HEK293T (cell line): ENCODE measurements around the gene RNF113B.

Experiments
- CTCF ChIA-PET: fragments of 350-600 bp; formaldehyde crosslinking; extraction: SDS; loops from one replicate; lab custom pipeline; 2021; ENCODE audit warnings: antibody characterized with exemption, inconsistent platforms; lab: Yijun Ruan, JAX
- POLR2A ChIA-PET: fragments of 350-600 bp; formaldehyde crosslinking; extraction: SDS; loops from one replicate; lab custom pipeline; 2020; ENCODE audit warnings: antibody characterized with exemption, inconsistent platforms; lab: Yijun Ruan, JAX
- DNase-seq: peaks from one replicate; pipeline ENCODE4 v3.0.0; 2012; ENCODE audit warnings: mixed read lengths; ENCODE audit errors: extremely low spot score
- ARNT ChIP-seq: fragments of 450-650 bp; IDR thresholded peaks from 2 replicates; pipeline ENCODE4 v1.6.1; 2017; ENCODE audit warnings: mild to moderate bottlenecking
- BHLHE40 ChIP-seq: fragments of 450-650 bp; IDR thresholded peaks from 2 replicates; pipeline ENCODE4 v1.6.1; 2016; ENCODE audit warnings: mild to moderate bottlenecking, moderate library complexity, borderline replicate concordance
- CTBP1 ChIP-seq: fragments of 450-650 bp; IDR thresholded peaks from 2 replicates; pipeline ENCODE4 v1.6.1; 2016; ENCODE audit warnings: borderline replicate concordance
- ELF4 ChIP-seq: fragments of 450-650 bp; IDR thresholded peaks from 2 replicates; pipeline ENCODE4 v1.6.1; 2017; ENCODE audit warnings: antibody characterized with exemption
- FOXA1 ChIP-seq: fragments of 450-650 bp; IDR thresholded peaks from 2 replicates; pipeline ENCODE4 v1.6.1; 2016; ENCODE audit warnings: mild to moderate bottlenecking
- FOXK2 ChIP-seq: fragments of 450-650 bp; IDR thresholded peaks from 2 replicates; pipeline ENCODE4 v1.6.1; 2016; ENCODE audit warnings: mild to moderate bottlenecking
- FOXM1 ChIP-seq: fragments of 450-650 bp; IDR thresholded peaks from 2 replicates; pipeline ENCODE4 v1.6.1; 2017; ENCODE audit warnings: mild to moderate bottlenecking, borderline replicate concordance
- HDGF ChIP-seq: fragments of 450-650 bp; IDR thresholded peaks from 2 replicates; pipeline ENCODE4 v1.6.1; 2017; ENCODE audit warnings: antibody characterized with exemption, borderline replicate concordance
- L3MBTL2 ChIP-seq: fragments of 450-650 bp; conservative IDR thresholded peaks from 2 replicates; pipeline ENCODE4 v1.6.1; 2016; ENCODE audit warnings: mild to moderate bottlenecking
- LEF1 ChIP-seq: fragments of 450-650 bp; IDR thresholded peaks from 2 replicates; pipeline ENCODE4 v1.6.1; 2017; ENCODE audit warnings: mild to moderate bottlenecking, borderline replicate concordance
- NFRKB ChIP-seq: fragments of 450-650 bp; IDR thresholded peaks from 2 replicates; pipeline ENCODE4 v1.6.1; 2016; ENCODE audit warnings: mild to moderate bottlenecking, moderate library complexity
- PKNOX1 ChIP-seq: fragments of 450-650 bp; IDR thresholded peaks from 2 replicates; pipeline ENCODE4 v1.6.1; 2016
- SP1 ChIP-seq: fragments of 450-650 bp; IDR thresholded peaks from 2 replicates; pipeline ENCODE4 v1.6.1; 2017
- SUZ12 ChIP-seq: fragments of 450-650 bp; IDR thresholded peaks from 2 replicates; pipeline ENCODE4 v1.6.1; 2016; ENCODE audit warnings: mild to moderate bottlenecking
- TARDBP ChIP-seq: fragments of 450-650 bp; IDR thresholded peaks from 2 replicates; pipeline ENCODE4 v1.6.1; 2016
- ZNF384 ChIP-seq: fragments of 450-650 bp; IDR thresholded peaks from 2 replicates; pipeline ENCODE4 v1.6.1; 2016

The RNF113B gene

GRCh38 chr13:98176777-98177608, at the start of gene RNF113B:
RNF113B (minus strand) TSS chr13:98177269; CDS start chr13:98177236, 33 bp downstream.
- TF ChIP-seq ELF4, result no peak
- TF ChIP-seq TARDBP, result no peak
- ChIA-PET CTCF (no interaction called here), POLR2A (no interaction called here)
- no peak for DNase-seq

- TF ChIP-seq BHLHE40, result no peak
- no peak for TF ChIP-seq ARNT
- TF ChIP-seq TARDBP, result no peak
- TF ChIP-seq ZNF384, result no peak
- TF ChIP-seq FOXK2, result no peak
- TF ChIP-seq SUZ12, result no peak
- TF ChIP-seq FOXA1, result no peak
- TF ChIP-seq SP1, result no peak
- TF ChIP-seq PKNOX1, result no peak
- no peak for TF ChIP-seq ELF4
- no peak for TF ChIP-seq L3MBTL2
- no peak for TF ChIP-seq HDGF
- TF ChIP-seq NFRKB, result no peak
- TF ChIP-seq CTBP1, result no peak
- no peak for TF ChIP-seq FOXM1
- no peak for TF ChIP-seq LEF1
- no peak for DNase-seq
- CTCF ChIA-PET, result no interaction called here
- POLR2A ChIA-PET, result no interaction called here
Measured at GRCh38 chr13:98226496-98226895, 49.4 kb upstream of the RNF113B start.

GRCh38 chr13:98225036-98225940, 48.2 kb upstream of the RNF113B start:
- POLR2A ChIA-PET, result no interaction called here
- CTCF ChIA-PET, result interaction anchor here (0.7 to 1.1 kb wide), 2 partner anchors 11 to 34 kb away, joined by 3 read pairs; no protein-coding TSS in a partner anchor
- DNase-seq, result no peak
- no peak for TF ChIP-seq ARNT
- TF ChIP-seq FOXA1, result no peak
- no peak for TF ChIP-seq ZNF384
- no peak for TF ChIP-seq ELF4
- TF ChIP-seq HDGF, result no peak
- no peak for TF ChIP-seq BHLHE40
- no peak for TF ChIP-seq PKNOX1
- no peak for TF ChIP-seq SP1
- no peak for TF ChIP-seq FOXK2

DNA sequence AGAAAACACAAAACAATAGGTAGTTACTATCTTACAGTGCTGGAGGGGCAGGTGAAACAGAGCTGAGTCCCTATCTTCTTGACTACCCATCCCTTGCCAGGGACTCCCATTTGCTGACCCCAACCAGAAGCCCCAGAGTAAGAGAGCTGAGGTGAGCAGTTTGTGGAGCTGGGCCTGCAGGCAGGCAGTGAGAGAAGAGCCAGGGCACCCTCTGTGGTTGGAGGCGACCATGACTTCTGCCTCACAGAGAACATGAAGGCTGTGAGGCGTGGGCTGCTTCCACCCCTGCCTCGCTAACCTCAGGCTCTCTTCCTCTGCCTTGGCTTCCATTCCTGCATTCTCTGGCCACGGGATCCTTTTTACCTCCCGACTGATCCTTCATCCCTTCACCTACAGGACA, 47.5 kb upstream of the RNF113B start:
- ChIA-PET CTCF (interaction anchor here (0.7 to 1.1 kb wide), 2 partner anchors 10 to 33 kb away, joined by 3 read pairs; no protein-coding TSS in a partner anchor), POLR2A (no interaction called here)
- TF ChIP-seq SP1 (no peak), L3MBTL2 (no peak)
- DNase-seq, result no peak

GRCh38 chr13:98223741-98224140, 46.7 kb upstream of the RNF113B start:
- ChIA-PET POLR2A (no interaction called here), CTCF (no interaction called here)
- TF ChIP-seq NFRKB, result no peak
- no peak for TF ChIP-seq SUZ12
- no peak for TF ChIP-seq FOXA1
- no peak for TF ChIP-seq TARDBP
- no peak for TF ChIP-seq FOXK2
- no peak for TF ChIP-seq LEF1
- DNase-seq, result no peak

DNA sequence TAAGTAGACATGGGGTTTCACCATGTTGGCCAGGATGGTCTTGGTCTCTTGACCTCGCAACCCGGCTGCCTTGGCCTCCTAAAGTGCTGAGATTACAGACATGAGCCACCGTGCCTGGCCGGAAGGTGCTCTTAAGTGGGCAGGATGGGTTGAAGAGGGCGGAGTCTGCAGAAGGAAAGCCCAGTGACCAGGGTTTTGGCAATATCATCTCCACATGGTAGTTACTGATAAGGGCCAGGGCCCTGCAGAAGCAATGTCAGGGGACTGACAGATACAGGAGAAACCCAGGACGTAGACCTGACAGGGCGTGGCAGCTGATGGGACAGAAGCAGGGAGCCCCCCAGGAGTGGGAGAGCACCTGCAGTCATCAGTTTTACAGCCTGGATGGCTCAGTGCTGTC, 45.7 kb upstream of the RNF113B start:
- no peak for DNase-seq
- ChIA-PET CTCF (no interaction called here), POLR2A (no interaction called here)
- TF ChIP-seq SP1 (no peak), FOXK2 (no peak), ZNF384 (no peak), FOXA1 (no peak), PKNOX1 (no peak), CTBP1 (no peak), NFRKB (no peak), HDGF (no peak), FOXM1 (no peak), LEF1 (no peak), BHLHE40 (no peak), SUZ12 (no peak), ELF4 (no peak), TARDBP (no peak), ARNT (no peak), L3MBTL2 (no peak)
